Activated CD4-positive, alpha-beta T cell treated with anti-CD3 and anti-CD28 coated beads, Interleukin-10, Interleukin-2, amounts not matched to agents 100 ng/mL and 50 ng/mL, durations not matched to agents 16 hours and 8 hours (primary cell): Measurements from ENCODE around the gene SLAIN1.
A peak's percentile ranks its signal among the peaks of the same experiment; 100 is the strongest.

Experiments
- DNase-seq: peaks from one replicate; pipeline ENCODE4 v3.0.0-alpha.2; 2020

Gene SLAIN1

GRCh38 chr13:77715233-77715891, 17.9 kb downstream of the SLAIN1 start:
- DNase-seq, result peak; percentile 34

GRCh38 chr13:77716692-77717091, 19.2 kb downstream of the SLAIN1 start:
- DNase-seq, result no peak

- no peak for DNase-seq
Observed at GRCh38 chr13:77717508-77717907, 20.0 kb downstream of the SLAIN1 start.

GRCh38 chr13:77719128-77719527, 21.6 kb downstream of the SLAIN1 start:
- no peak for DNase-seq

- DNase-seq, result no peak
Observed at GRCh38 chr13:77720988-77721387, 23.5 kb downstream of the SLAIN1 start.

- no peak for DNase-seq
Observed at GRCh38 chr13:77724092-77724491, 26.6 kb downstream of the SLAIN1 start.

GRCh38 chr13:77725071-77725470, 27.6 kb downstream of the SLAIN1 start:
- DNase-seq, result no peak

- DNase-seq, result no peak
Observed at GRCh38 chr13:77728265-77729125, 31.0 kb downstream of the SLAIN1 start.

GRCh38 chr13:77729502-77730221, 32.2 kb downstream of the SLAIN1 start:
- DNase-seq, result peak; percentile 86

- DNase-seq, result no peak
Observed at GRCh38 chr13:77730572-77730971, 33.1 kb downstream of the SLAIN1 start.

GRCh38 chr13:77732287-77732686, 34.8 kb downstream of the SLAIN1 start:
- no peak for DNase-seq

- DNase-seq, result no peak
Observed at GRCh38 chr13:77733674-77734073, 36.2 kb downstream of the SLAIN1 start.

- peak; percentile 24 for DNase-seq
Observed at GRCh38 chr13:77737583-77738200, 40.2 kb downstream of the SLAIN1 start.

GRCh38 chr13:77740097-77740735, 42.7 kb downstream of the SLAIN1 start:
- no peak for DNase-seq

- DNase-seq, result no peak
Observed at GRCh38 chr13:77740931-77741596, 43.6 kb downstream of the SLAIN1 start.

GRCh38 chr13:77741597-77741972, 44.1 kb downstream of the SLAIN1 start:
- no peak for DNase-seq

GRCh38 chr13:77742801-77743200, 45.3 kb downstream of the SLAIN1 start:
- DNase-seq, result no peak

GRCh38 chr13:77745784-77746183, 48.3 kb downstream of the SLAIN1 start:
- no peak for DNase-seq

- no peak for DNase-seq
Observed at GRCh38 chr13:77749344-77749880, 51.9 kb downstream of the SLAIN1 start.

- DNase-seq, result peak; percentile 74
Observed at GRCh38 chr13:77751513-77752456, 54.3 kb downstream of the SLAIN1 start.
